ENCODE data around the gene C19orf67. TPM values are rescaled to one million over a fixed set of nuclear protein-coding genes. Genes with fewer than 3 reads are reported as not detected.
A peak's percentile ranks its signal among the peaks of the same experiment; 100 is the strongest.
"Not testable (repeated sequence)": the region's sequence is repeated elsewhere in the genome, so short reads cannot be mapped to it uniquely, and the experiment has no call there.

Gene C19orf67
- total RNA-seq, 2 donors from 2014 or later: 0.42 TPM; not detected in 1

GRCh38 chr19:14061081-14061749 is 24.4 kb downstream of the C19orf67 start:
- Mint-ChIP-seq H3K27ac (no peak overlapping the region), H3K36me3 (ENCODE audit: low read depth) (no peaks in the 10 kb centered on the region), H3K4me3 (no peak overlapping the region), H3K4me1 (peaks cover 8% of the 10 kb centered on the region), H3K27me3 (peaks cover 11% of the 10 kb centered on the region), H3K9me3 (no peaks in the 10 kb centered on the region)
- no peak for ATAC-seq (replicated peaks)

GRCh38 chr19:14059652-14060155 is 25.9 kb downstream of the C19orf67 start:
- ATAC-seq (replicated peaks): no peak
- no peak overlapping the region for H3K27ac Mint-ChIP-seq
- no peak overlapping the region for H3K4me3 Mint-ChIP-seq
- no peaks in the 10 kb centered on the region for H3K36me3 Mint-ChIP-seq (ENCODE audit: low read depth)
- peaks cover 8% of the 10 kb centered on the region for H3K4me1 Mint-ChIP-seq
- H3K27me3 Mint-ChIP-seq: peaks cover 11% of the 10 kb centered on the region
- no peaks in the 10 kb centered on the region for H3K9me3 Mint-ChIP-seq

GRCh38 chr19:14059093-14059480 is 26.5 kb downstream of the C19orf67 start:
- H3K9me3 Mint-ChIP-seq: no peaks in the 10 kb centered on the region
- peaks cover 11% of the 10 kb centered on the region for H3K27me3 Mint-ChIP-seq
- H3K27ac Mint-ChIP-seq: no peak overlapping the region
- no peaks in the 10 kb centered on the region for H3K36me3 Mint-ChIP-seq (ENCODE audit: low read depth)
- H3K4me1 Mint-ChIP-seq: peaks cover 8% of the 10 kb centered on the region
- peak; percentile 43 for ATAC-seq (replicated peaks)
- peak overlapping the region; percentile 72 for H3K4me3 Mint-ChIP-seq

- Mint-ChIP-seq H3K4me3 (peak overlapping the region; percentile 72), H3K9me3 (no peaks in the 10 kb centered on the region)
- no peak for ATAC-seq (replicated peaks)
Measured at GRCh38 chr19:14058182-14059092, 27.1 kb downstream of the C19orf67 start.

GRCh38 chr19:14056741-14057356 is 28.7 kb downstream of the C19orf67 start:
- H3K9me3 Mint-ChIP-seq: no peaks in the 10 kb centered on the region
- H3K36me3 Mint-ChIP-seq (ENCODE audit: low read depth): peaks cover 12% of the 10 kb centered on the region
- peak overlapping the region; percentile 48 for H3K4me3 Mint-ChIP-seq
- peaks cover 11% of the 10 kb centered on the region for H3K27me3 Mint-ChIP-seq
- H3K4me1 Mint-ChIP-seq: peaks cover 8% of the 10 kb centered on the region
- ATAC-seq (replicated peaks): no peak
- H3K27ac Mint-ChIP-seq: no peak overlapping the region

More at GRCh38 chr19:14058182-14059092, 27.1 kb downstream of the C19orf67 start:
- Mint-ChIP-seq H3K27me3 (peaks cover 11% of the 10 kb centered on the region), H3K4me1 (peaks cover 8% of the 10 kb centered on the region), H3K36me3 (ENCODE audit: low read depth) (no peaks in the 10 kb centered on the region), H3K27ac (no peak overlapping the region)

- H3K4me3 Mint-ChIP-seq: no peak overlapping the region
- H3K27me3 Mint-ChIP-seq: peaks cover 11% of the 10 kb centered on the region
- H3K4me1 Mint-ChIP-seq: peaks cover 8% of the 10 kb centered on the region
- H3K36me3 Mint-ChIP-seq (ENCODE audit: low read depth): peaks cover 19% of the 10 kb centered on the region
- H3K27ac Mint-ChIP-seq: no peak overlapping the region
- H3K9me3 Mint-ChIP-seq: no peaks in the 10 kb centered on the region
- no peak for ATAC-seq (replicated peaks)
Measured at GRCh38 chr19:14056069-14056666, 29.4 kb downstream of the C19orf67 start.

GRCh38 chr19:14055396-14055795 is 30.2 kb downstream of the C19orf67 start:
- H3K4me3 Mint-ChIP-seq: no peak overlapping the region
- no peak overlapping the region for H3K27ac Mint-ChIP-seq
- H3K36me3 Mint-ChIP-seq (ENCODE audit: low read depth): peaks cover 27% of the 10 kb centered on the region
- no peaks in the 10 kb centered on the region for H3K9me3 Mint-ChIP-seq
- peaks cover 8% of the 10 kb centered on the region for H3K4me1 Mint-ChIP-seq
- peaks cover 11% of the 10 kb centered on the region for H3K27me3 Mint-ChIP-seq
- ATAC-seq (replicated peaks): no peak

- H3K27me3 Mint-ChIP-seq: peaks cover 11% of the 10 kb centered on the region
Measured at GRCh38 chr19:14054721-14055120, 30.9 kb downstream of the C19orf67 start.

GRCh38 chr19:14054099-14054498 is 31.5 kb downstream of the C19orf67 start:
- peaks cover 11% of the 10 kb centered on the region for H3K27me3 Mint-ChIP-seq

More at GRCh38 chr19:14054721-14055120, 30.9 kb downstream of the C19orf67 start:
- Mint-ChIP-seq H3K27ac (no peak overlapping the region), H3K4me3 (no peak overlapping the region), H3K4me1 (peaks cover 8% of the 10 kb centered on the region), H3K9me3 (no peaks in the 10 kb centered on the region), H3K36me3 (ENCODE audit: low read depth) (peaks cover 34% of the 10 kb centered on the region)
- ATAC-seq (replicated peaks): no peak

GRCh38 chr19:14053500-14053899 is 32.1 kb downstream of the C19orf67 start:
- Mint-ChIP-seq H3K9me3 (no peaks in the 10 kb centered on the region), H3K27ac (no peak overlapping the region), H3K4me3 (no peak overlapping the region), H3K36me3 (ENCODE audit: low read depth) (peaks cover 46% of the 10 kb centered on the region), H3K4me1 (peaks cover 4% of the 10 kb centered on the region), H3K27me3 (peaks cover 7% of the 10 kb centered on the region)
- ATAC-seq (replicated peaks): no peak

More at GRCh38 chr19:14054099-14054498, 31.5 kb downstream of the C19orf67 start:
- Mint-ChIP-seq H3K27ac (peak overlapping the region; percentile 3), H3K4me1 (peaks cover 8% of the 10 kb centered on the region), H3K36me3 (ENCODE audit: low read depth) (peaks cover 40% of the 10 kb centered on the region), H3K9me3 (no peaks in the 10 kb centered on the region), H3K4me3 (no peak overlapping the region)
- no peak for ATAC-seq (replicated peaks)

- Mint-ChIP-seq H3K27me3 (peaks cover 2% of the 10 kb centered on the region), H3K36me3 (ENCODE audit: low read depth) (peaks cover 51% of the 10 kb centered on the region), H3K9me3 (no peaks in the 10 kb centered on the region), H3K27ac (no peak overlapping the region), H3K4me1 (no peaks in the 10 kb centered on the region), H3K4me3 (no peak overlapping the region)
- ATAC-seq (replicated peaks): no peak
Measured at GRCh38 chr19:14053032-14053431, 32.6 kb downstream of the C19orf67 start.

- peaks cover 56% of the 10 kb centered on the region for H3K36me3 Mint-ChIP-seq (ENCODE audit: low read depth)
- no peaks in the 10 kb centered on the region for H3K4me1 Mint-ChIP-seq
- no peaks in the 10 kb centered on the region for H3K9me3 Mint-ChIP-seq
- no peak for ATAC-seq (replicated peaks)
- peak overlapping the region; percentile 60 for H3K27ac Mint-ChIP-seq
- H3K4me3 Mint-ChIP-seq: no peak overlapping the region
- no peaks in the 10 kb centered on the region for H3K27me3 Mint-ChIP-seq
Measured at GRCh38 chr19:14052470-14052869, 33.1 kb downstream of the C19orf67 start.

GRCh38 chr19:14051980-14052379 is 33.6 kb downstream of the C19orf67 start:
- no peak for ATAC-seq (replicated peaks)
- H3K4me1 Mint-ChIP-seq: no peaks in the 10 kb centered on the region

GRCh38 chr19:14050961-14051360 is 34.6 kb downstream of the C19orf67 start:
- not testable (repeated sequence) for H3K9me3 Mint-ChIP-seq; H3K27ac Mint-ChIP-seq; H3K27me3 Mint-ChIP-seq; ATAC-seq (replicated peaks); H3K4me3 Mint-ChIP-seq; H3K4me1 Mint-ChIP-seq
- peaks cover 71% of the 10 kb centered on the region for H3K36me3 Mint-ChIP-seq (ENCODE audit: low read depth)

More at GRCh38 chr19:14051980-14052379, 33.6 kb downstream of the C19orf67 start:
- Mint-ChIP-seq H3K4me3 (no peak overlapping the region), H3K27ac (peak overlapping the region; percentile 60), H3K9me3 (no peaks in the 10 kb centered on the region), H3K36me3 (ENCODE audit: low read depth) (peaks cover 61% of the 10 kb centered on the region), H3K27me3 (no peaks in the 10 kb centered on the region)

Measured in activated T-helper 17 cell treated with anti-CD3 and anti-CD28 coated beads, Interleukin-2, amount 50 U/mL, for 72 hours (primary cell).